Eye (tissue), 1 donor: ENCODE data around the gene MRGPRG.
A peak's percentile ranks its signal among the peaks of the same experiment; 100 is the strongest.

Source experiments
- DNase-seq: peaks from one replicate; pipeline ENCODE4 v3.0.0-alpha.2; 2015

The MRGPRG gene

GRCh38 chr11:3225159-3225758 is 6.6 kb upstream of the MRGPRG start:
- DNase-seq: peak; percentile 29

- DNase-seq: peak; percentile 67
These were observed 5.9 kb upstream of the MRGPRG start for GRCh38 chr11:3224401-3225057.

GRCh38 chr11:3223932-3224381 is 5.3 kb upstream of the MRGPRG start:
- peak; percentile 30 for DNase-seq

GRCh38 chr11:3222941-3223915 is 4.6 kb upstream of the MRGPRG start:
- peak; percentile 11 for DNase-seq

GRCh38 chr11:3222003-3222855 is 3.6 kb upstream of the MRGPRG start:
- no peak for DNase-seq

GRCh38 chr11:3221408-3222002 is 2.9 kb upstream of the MRGPRG start:
- DNase-seq: no peak

- no peak for DNase-seq
These were observed 2.2 kb upstream of the MRGPRG start for GRCh38 chr11:3220521-3221407.

- no peak for DNase-seq
These were observed 1.5 kb upstream of the MRGPRG start for GRCh38 chr11:3220101-3220500.

- no peak for DNase-seq
These were observed 774 bp upstream of the MRGPRG start for GRCh38 chr11:3219281-3219892.

GRCh38 chr11:3217818-3218482 is 663 bp downstream of the MRGPRG start:
- DNase-seq: no peak

- no peak for DNase-seq
These were observed 2.5 kb downstream of the MRGPRG start for GRCh38 chr11:3216027-3216525.

GRCh38 chr11:3215346-3216026 is 3.1 kb downstream of the MRGPRG start:
- no peak for DNase-seq

- DNase-seq: no peak
These were observed 4.3 kb downstream of the MRGPRG start for GRCh38 chr11:3214420-3214699.

GRCh38 chr11:3213659-3214419 is 4.8 kb downstream of the MRGPRG start:
- DNase-seq: no peak

- no peak for DNase-seq
These were observed 10.3 kb downstream of the MRGPRG start for GRCh38 chr11:3208272-3208671.

GRCh38 chr11:3207526-3208189 is 11.0 kb downstream of the MRGPRG start:
- DNase-seq: peak; percentile 54

GRCh38 chr11:3206922-3207204 is 11.8 kb downstream of the MRGPRG start:
- no peak for DNase-seq
